GM12864 (cell line): ENCODE results near the gene C1QTNF2.

Source experiments
- DNase-seq: peaks from one replicate; pipeline ENCODE4 v3.0.0-alpha.2; 2011; ENCODE audit warnings: low read depth
- H3K4me3 ChIP-seq: 2 replicates; pipeline ENCODE4 v1.5.1; 2011; ENCODE audit warnings: mild to moderate bottlenecking, low read depth, low read length, control low read depth
- TF ChIP-seq, protein P1 (sequence below): IDR thresholded peaks from 2 replicates; pipeline ENCODE4 v1.5.1; 2011; ENCODE audit warnings: low read depth, mild to moderate bottlenecking, moderate library complexity, low read length, control low read depth, inconsistent platforms; ENCODE audit errors: missing control alignments

Gene C1QTNF2

GRCh38 chr5:160369990-160370712 lies at the start of gene C1QTNF2:
Gene C1QTNF2, minus strand, starts transcription at chr5:160370626. Its CDS starts 15,615 bp downstream, at chr5:160355011.
- peak within 1 kb of the TSS; percentile 54 for H3K4me3 ChIP-seq
- TF ChIP-seq, protein P1, sequence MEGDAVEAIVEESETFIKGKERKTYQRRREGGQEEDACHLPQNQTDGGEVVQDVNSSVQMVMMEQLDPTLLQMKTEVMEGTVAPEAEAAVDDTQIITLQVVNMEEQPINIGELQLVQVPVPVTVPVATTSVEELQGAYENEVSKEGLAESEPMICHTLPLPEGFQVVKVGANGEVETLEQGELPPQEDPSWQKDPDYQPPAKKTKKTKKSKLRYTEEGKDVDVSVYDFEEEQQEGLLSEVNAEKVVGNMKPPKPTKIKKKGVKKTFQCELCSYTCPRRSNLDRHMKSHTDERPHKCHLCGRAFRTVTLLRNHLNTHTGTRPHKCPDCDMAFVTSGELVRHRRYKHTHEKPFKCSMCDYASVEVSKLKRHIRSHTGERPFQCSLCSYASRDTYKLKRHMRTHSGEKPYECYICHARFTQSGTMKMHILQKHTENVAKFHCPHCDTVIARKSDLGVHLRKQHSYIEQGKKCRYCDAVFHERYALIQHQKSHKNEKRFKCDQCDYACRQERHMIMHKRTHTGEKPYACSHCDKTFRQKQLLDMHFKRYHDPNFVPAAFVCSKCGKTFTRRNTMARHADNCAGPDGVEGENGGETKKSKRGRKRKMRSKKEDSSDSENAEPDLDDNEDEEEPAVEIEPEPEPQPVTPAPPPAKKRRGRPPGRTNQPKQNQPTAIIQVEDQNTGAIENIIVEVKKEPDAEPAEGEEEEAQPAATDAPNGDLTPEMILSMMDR: no peak
- DNase-seq: no peak

DNA sequence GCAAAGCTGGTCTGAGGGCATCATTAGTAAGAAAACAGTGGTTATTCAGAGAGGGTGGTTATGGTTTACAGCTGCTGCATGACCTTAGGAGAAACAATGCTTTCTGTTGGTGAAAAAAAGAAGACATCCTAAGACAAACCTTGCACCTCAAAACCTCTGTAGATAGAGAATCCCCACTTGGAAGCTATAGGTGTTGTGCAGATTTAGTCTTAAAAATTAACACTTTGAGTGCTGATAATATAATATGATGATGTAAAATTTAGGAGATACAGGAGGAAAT lies 49.8 kb upstream of the C1QTNF2 start:
- TF ChIP-seq, protein P1: no peak
- peak overlapping the region; percentile 90; the same call in 1 of the 2 replicates for H3K4me3 ChIP-seq
- DNase-seq: no peak

DNA sequence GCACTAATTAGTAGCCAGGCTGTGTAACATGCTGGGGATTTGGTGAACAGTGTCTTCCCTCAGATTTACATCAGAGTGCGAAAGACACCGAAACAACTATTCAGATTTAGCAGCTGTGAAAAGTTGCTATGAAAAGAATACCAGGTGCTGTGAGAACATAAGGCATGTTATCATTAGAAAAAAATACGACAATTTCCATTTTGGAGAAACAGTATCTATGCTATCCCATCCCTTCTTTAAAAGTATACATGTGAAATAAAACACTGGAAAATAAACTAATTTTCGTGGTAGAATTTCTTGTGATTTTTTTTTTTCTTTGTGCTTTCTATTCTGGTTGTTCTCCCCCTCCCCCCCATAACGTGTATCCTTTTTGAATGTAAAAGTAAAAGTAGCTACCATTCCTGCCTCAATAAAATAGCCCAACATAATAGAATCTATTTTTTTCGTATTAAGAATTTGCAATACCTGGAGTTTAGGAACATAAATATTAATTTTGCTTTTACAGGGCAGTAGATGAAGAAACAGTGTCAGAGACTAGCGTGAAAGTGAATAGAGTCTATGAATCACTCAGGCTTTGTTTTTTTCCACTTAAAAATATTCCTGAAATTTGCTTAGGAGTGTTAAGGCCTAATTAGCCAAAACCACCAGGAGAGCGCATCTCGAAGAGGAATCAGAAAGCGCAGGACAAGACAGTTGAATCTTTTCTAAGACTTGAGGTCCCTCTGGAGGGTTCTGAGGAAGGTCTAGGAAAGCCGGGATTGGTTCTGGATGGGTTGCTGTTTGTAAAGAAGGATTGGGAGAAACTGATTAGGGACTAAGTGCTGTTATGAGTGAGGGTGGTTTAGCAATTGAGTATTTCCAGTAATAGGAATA lies 49.3 kb upstream of the C1QTNF2 start:
- H3K4me3 ChIP-seq: peak overlapping the region; percentile 90
- no peak for DNase-seq
- TF ChIP-seq, protein P1: no peak

DNA sequence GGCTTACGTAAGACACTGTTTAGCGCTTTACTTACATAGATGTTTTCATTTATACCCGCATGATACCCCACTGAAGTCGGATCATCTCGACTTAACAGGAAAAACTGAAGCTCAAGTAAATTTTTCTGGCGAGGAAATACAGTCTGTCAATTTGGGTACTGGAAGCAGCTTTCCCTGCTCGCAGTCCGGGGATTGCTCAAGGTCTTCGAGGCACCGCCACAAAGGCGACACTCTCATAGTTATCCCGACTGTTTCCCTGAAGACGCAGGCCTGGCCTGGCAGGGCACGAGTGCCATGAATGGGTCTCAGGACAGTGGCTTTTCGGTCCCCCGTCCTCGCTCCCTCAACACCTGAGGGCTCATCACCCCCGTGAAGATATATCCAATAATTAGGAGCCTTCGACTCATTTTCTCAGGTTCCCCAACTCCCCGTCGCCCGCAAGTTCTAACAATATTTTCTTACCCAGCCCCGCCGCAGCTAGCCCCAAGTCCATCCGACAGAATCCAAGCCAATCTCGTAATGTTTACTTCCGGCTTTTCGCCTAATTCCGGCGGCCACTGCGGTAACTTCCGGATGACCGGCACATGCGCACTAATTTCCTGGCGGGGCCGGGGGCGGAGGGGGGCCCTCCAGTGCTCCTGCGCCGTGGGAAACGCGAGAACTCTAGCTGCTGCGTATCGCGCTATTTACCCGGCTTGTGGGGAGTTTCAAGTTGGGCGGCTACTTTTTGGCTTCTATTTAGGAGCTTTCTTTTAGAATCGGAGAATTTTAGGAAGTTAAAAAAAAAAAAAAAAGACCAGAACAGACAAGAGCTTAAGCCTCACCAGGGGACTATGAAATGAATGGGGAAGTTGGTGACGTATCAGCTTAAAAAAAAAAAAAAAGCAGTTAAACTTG lies 48.4 kb upstream of the C1QTNF2 start, which contains the start of gene SLU7:
TSS of gene SLU7 (minus strand) at position 521 of the 897 bp plus-strand sequence. CDS start 3,787 bp downstream, outside the sequence.
- DNase-seq: peak; percentile 88
- TF ChIP-seq, protein P1: no peak
- peak within 1 kb of the TSS; percentile 90 for H3K4me3 ChIP-seq

- H3K4me3 ChIP-seq: peak within 1 kb of the TSS; percentile 87
- TF ChIP-seq, protein P1: no peak
These were observed 29.3 kb upstream of the C1QTNF2 start, which contains the start of gene FAM200C for GRCh38 chr5:160399402-160400353. Gene FAM200C, minus strand, starts transcription at chr5:160400054. Its CDS starts 4,564 bp downstream, at chr5:160395490.

More at GRCh38 chr5:160399402-160400353, 29.3 kb upstream of the C1QTNF2 start, which contains the start of gene FAM200C:
- DNase-seq: peak; percentile 61
